Epidermal melanocyte (primary cell): ENCODE results near the gene SYNM.

ENCODE experiments used
- DNase-seq: peaks from one replicate; pipeline ENCODE4 v3.0.0; 2011; ENCODE audit warnings: low spot score; ENCODE audit not compliant: insufficient read length

Gene SYNM

DNA sequence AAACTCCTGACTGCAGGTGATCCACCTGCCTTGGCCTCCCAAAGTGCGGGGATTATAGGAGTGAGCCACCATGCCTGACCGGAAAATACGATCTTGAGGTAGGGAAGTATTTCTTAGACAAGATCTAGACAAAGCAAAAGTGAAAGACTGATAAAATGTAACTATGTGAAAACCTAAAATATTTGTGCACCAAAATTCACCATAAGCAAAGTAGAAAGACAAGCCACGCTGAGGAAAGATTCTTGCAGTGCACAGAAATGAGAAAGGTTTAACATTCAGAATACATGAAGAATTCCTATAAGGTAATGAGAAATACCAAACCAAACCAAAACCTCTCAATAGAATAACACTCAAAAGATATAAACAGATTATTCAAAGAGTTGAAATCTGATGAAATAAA is 35.7 kb downstream of the SYNM start:
- no peak for DNase-seq

- DNase-seq, result no peak
Observed at GRCh38 chr15:99141943-99142342, 37.1 kb downstream of the SYNM start.

GRCh38 chr15:99142562-99142961 is 37.7 kb downstream of the SYNM start:
- no peak for DNase-seq

- no peak for DNase-seq
Observed at GRCh38 chr15:99143242-99143641, 38.4 kb downstream of the SYNM start.

DNA sequence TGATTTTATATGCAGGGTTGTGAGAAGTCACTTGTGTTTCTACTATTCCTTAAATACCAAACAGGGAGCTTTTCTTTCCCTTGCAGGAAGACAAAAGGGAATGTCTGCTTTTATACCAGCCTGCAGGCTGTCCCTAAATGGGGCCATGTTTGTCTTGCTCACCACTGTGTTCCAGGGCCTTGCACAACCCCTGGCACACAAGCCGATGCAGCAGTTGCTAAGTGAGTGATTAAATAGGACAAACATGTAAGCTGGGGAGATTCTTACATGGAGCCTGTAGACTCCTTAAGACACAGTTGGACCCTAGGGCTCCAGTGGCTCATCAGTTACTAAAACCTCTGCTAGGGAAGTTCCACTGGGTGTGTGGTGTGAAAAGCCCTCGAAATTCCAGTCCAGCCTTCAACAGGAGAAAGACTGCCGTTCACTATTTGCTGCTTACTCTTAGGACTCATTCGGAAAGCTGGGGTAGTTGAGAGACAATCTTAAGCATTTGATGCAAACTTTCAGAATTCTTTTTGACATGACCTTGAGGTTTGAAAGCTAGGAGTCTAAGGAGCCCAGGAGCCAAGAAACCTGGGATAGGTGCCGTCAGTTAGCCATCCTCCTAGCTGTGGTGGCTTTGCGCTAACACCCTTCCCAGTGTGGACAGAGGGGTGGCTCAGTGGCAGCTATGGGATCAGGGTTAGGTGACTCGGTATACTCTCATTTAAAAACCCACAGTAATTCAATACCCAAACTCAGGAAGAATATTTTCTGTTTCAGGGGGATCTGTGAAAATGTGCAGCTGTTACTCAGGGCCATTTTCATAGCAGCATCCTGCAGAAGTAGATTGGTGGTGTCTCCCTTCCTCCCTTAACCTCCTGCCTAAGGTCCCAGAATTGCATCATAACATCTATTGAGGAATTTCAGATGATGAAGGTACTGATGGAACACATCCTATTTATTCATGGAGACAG is 39.1 kb downstream of the SYNM start:
- DNase-seq, result no peak

- DNase-seq, result no peak
Observed at GRCh38 chr15:99145005-99145404, 40.1 kb downstream of the SYNM start.

- no peak for DNase-seq
Observed at GRCh38 chr15:99145778-99146177, 40.9 kb downstream of the SYNM start.

DNA sequence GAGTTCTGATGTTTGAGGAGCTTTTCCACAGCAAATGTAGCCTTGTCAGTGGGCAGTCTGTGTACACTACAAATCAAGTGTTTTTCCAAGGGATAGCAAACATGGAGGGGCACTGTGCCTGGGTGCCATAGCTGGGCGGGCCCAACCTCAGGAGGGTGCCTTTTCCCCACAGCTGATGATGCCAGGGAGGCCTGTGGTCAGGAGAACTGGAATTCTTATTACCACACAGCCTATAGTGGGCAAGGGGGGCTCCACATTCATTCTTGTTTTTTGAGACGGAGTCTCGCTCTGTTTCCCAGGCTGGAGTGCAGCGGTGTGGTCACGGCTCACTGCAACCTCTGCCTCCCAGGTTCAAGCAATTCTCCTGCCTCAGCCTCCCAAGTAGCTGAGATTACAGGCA is 41.8 kb downstream of the SYNM start:
- no peak for DNase-seq

DNA sequence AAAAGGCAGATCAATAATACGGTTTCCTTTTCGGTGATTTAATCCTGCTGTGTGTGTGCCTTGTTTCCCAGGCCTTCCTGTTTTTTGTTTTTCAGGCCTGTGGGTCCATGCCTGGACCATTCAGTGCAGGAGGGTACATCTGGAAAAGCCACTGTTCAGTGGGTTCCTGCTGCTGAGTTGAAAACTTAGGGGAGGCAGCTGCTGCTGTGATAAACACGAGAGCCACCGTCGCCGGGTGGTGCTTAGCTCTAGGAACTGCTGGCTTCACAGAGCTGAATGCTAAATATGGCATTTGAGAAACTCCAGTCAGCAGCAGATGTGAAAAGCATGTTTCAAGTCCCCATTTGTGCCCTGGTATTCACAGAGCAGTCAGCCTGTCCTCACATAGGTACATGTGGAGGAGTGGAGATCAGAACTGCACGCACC is 44.0 kb downstream of the SYNM start:
- DNase-seq, result no peak

- no peak for DNase-seq
Observed at GRCh38 chr15:99149366-99149765, 44.5 kb downstream of the SYNM start.

GRCh38 chr15:99151156-99151555 is 46.3 kb downstream of the SYNM start:
- no peak for DNase-seq

GRCh38 chr15:99153026-99153535 is 48.2 kb downstream of the SYNM start:
- no peak for DNase-seq

DNA sequence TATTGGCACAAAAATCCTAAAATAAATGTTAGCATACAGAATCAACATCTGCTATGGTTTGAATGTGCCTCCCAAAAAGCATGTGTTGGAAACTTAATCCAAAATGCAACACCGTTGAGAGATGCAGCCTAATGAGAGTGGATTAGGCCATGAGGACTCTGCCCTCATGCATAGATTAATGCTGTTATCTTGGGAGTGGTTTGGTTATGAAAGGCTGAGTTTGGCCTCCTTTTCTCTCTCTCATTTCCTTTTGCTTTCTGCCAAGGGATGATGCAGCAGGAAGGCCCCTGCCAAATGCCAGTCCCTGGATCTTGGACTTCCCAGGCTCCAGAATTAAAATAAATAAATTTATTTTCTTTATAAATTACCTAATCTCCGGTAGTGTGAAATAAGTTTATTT is 49.4 kb downstream of the SYNM start:
- DNase-seq, result no peak

DNA sequence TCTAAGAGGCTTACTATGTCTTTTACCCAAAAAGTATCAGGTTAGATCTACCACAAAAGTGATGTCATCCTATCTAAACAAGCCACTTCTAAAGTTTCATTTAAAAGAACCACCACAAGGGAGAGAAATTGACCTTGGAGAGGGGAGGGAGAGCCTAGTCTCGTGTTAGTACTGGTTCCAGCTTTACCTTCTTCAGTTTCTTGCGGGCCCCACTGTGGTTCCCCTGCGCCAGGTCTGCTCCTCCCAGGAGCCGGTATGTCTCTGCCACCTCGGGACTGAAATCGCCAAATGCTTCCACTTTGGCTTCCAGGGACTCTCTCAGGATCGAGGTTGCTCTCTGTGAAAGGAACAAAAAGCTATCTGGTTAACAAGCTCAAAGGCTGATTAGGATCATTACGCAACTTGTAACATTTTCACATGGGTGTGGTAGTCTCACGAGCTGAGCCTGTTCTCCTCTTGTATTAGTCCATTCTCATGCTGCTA is 51.1 kb downstream of the SYNM start:
- DNase-seq, result no peak

- no peak for DNase-seq
Observed at GRCh38 chr15:99157456-99157855, 52.6 kb downstream of the SYNM start.

DNA sequence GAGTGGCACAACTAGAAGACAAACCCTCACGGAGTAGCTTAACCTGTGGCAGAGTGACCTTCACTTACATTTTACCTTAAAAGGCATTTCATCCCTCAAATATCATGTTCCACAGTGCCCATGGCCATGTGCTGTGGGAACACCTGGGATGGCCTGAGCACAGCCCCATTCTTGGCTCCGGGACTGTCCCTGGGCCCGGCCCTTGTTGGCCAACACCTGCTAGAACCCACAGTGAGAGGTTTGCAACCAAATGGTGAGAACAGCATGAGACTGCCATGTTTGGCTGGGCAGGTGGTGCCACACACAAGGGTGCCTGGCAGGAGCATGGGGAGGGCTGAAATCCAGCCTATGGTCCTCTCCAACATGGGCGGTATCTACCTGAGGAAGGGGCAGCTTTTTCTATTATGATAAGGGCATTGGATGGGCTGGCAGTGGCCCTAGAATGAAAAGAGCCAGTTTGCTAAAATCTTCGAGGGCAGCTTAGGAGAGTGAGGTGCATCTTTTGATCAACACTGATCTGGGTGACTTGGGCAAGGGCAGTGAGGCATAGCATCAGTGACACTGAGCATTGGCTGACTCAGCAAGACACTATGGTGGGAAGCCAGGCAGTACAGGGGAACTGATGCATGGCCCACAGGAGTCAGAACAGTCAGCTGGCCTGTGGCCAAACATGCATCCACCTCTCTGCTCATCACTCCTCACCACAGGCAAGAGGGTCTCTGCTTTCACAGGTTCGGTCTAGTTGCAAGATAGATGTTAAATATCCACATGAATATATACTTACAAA is 53.9 kb downstream of the SYNM start:
- DNase-seq, result no peak

DNA sequence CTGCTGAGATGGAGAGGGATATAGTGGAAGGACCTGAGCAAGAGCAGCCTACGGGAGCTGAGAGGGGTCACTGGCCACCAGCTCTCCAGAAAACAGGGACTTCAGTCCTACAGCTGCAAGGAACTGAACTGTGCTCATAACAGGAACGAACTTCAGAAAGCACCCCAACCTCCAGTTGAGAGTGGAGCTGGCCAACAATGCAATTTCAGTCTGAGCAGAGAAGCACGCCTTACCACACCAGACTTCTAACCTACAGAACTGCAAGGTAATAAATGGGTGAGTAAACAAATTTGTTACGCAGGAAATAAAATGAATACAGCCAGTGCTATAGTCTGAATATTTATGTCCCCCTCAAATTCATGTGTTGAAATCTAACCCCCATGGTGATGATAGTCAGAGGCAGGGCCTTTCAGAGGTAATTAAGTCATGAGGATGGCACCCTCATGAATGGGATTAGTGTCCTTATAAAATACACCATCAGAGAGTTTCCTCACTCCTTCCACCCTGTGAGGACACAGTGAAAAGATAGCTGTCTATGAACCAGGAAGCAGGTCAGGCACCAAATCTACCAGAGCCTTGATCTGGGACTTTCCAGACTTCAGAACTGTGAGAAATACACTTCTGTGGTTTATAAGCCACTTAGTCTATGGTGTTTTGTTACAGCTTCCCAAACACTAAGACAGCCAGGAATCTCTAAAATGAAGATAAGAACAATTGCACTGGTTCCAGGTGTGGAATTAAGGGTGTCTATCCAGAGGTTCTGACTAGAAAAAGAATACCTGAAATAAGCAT is 58.6 kb downstream of the SYNM start:
- DNase-seq, result no peak

DNA sequence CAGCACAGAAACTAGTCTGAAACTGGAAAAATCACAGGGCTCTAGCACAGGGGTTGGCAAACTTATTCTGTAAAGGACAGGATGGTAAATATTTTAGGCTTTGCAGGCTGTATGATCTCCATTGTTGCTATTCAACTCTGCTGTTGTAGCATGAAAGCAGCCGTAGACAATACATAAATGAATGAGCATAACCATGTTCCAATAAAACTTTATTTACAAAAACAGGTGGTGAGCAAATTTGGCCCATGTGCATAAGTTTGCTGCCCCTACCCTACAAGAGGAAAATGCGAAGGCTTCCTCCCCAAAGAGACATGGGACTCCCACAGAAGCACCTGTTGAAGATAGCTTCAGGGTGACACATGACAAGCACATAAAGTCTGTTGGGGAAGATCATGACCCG is 59.2 kb downstream of the SYNM start:
- no peak for DNase-seq

DNA sequence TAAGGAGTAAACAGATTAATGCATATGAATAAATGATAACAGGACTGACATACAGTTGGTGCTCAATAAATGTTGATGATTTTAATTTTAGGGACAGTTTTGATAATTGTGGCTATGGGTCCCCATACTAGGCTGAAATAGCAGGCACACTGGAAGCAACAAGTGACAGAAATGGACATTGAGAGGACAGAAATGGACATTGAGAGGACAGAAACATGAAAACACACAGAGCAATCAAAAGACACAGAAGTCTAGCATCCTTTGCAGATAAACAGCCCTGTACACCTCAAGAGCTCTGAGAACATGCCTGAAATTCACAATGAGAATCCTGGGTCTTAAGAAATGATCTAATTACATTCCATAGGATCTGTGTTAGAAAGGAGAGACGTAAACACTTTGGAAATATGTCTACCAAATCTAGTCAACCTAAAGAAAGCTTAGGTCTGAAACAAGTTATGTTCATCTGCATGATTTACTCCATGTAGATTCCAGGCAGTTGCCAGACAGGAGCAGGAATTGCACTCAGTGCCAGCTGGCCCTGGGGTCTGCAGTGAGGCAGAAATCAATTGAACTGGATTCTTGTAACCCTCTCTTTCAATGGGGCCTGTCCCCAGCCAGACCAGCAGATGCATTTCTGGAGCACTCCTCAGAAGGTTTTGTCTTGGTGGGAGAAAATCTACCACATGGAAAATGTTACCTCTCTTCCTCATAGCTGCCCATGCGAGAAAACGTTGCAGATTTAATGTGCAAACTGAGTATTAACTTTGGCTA is 60.3 kb downstream of the SYNM start:
- DNase-seq, result no peak

GRCh38 chr15:99165956-99166689 is 61.2 kb downstream of the SYNM start:
- DNase-seq, result no peak
